Erythroblast (primary cell): ENCODE data around the gene SMIM9.

ENCODE experiments used
- GATA1 ChIP-seq: IDR thresholded peaks from 2 replicates; pipeline ENCODE4 v1.6.1; 2011; ENCODE audit warnings: low read depth, mild to moderate bottlenecking, control low read depth, low read length, moderate library complexity
- POLR2A ChIP-seq: IDR thresholded peaks from 2 replicates; pipeline ENCODE4 v1.6.1; 2011; ENCODE audit warnings: mild to moderate bottlenecking, low read length

- TF ChIP-seq POLR2A, result no peak
- no peak for TF ChIP-seq GATA1
These were observed 59.8 kb downstream of the SMIM9 start for GRCh38 chrX:154774622-154775021.
